ENCODE measurements around the gene ZSCAN23.
"Not testable (repeated sequence)": the region's sequence is repeated elsewhere in the genome, so short reads cannot be mapped to it uniquely, and the experiment has no call there.

Gene ZSCAN23

DNA sequence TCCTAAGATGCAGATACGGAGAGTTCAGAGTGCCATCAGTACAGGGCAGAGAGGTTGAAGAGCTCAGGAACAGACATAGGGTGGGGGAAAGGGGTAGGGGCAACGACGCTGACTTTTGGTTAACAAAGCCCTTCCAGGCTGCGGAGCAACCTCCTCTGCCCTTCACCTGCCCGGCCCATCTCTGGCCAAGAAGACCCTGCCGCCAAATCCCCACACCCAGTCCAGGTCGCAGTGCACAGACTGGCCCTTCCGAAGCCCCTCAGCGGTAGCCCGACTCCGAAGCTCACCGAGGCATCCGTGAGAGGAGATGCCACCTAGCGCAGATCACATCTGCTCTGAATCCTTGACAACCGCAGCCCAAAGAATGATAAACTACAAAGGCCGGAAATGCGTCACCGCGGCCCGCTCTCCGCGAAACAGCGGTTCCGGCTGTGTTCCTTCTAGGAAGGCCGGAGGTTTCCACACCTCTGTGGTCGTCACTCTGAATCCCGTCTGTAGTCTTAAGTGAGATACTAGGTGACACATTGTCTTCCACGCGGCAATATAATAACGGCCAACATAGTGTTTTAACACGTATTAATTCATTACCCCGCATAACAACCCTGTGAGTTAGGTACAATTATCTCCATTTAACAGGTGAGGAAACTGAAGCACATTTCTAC, at the start of gene ZSCAN23:
TSS of gene ZSCAN23 (minus strand) at position 380 of the 662 bp plus-strand sequence. CDS start 7,225 bp downstream, outside the sequence.
- peak; percentile 81 to 85 for DNase-seq

DNA sequence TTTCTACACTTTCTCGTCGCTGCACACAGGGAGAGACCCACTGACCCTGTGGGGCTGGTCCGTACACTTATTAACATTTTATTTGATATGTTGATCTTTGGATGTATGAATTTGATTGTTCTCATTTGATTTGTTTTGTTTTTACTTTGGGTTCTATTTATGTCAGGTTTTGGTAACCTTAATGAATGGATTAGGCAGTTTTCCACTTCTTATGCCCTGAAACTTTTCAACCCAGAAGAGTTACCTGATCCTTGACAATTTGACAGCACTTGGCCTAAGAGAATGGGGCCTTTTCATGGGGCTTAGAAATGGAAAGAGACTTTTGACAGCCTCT, 48.7 kb upstream of the ZSCAN23 start:
- DNase-seq: no peak

DNA sequence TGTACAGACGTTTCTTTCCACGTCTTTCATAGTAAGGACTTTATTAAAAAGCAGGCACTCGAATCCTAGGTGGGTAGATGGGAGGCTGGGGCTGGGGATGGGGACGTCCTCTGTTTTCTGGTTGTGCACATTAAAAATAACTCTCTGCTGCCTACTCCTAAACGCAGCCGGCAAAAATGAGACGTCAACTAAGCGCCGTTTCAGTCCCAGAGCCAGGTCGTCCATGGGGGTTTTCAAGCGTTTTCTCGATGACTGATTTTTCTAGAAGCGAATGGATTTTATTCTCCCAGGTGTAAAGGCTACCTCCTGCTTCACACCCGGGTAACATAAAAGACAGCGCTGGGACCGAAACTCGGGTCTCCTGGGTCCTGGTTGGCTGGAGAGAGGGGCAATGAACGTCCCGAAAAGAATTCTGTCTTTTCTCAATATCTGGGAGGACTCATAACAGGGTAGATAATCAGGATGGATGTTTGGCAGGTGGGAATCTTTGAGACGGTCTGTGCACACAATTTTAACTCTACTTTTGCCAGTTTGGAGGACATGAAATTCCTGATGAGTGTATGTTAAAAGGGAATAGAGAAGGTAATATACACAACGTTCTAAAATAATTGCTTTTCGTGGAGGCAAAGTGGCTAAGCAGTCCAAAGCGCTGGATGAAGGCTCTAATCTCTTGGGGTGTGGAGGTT, 47.1 kb upstream of the ZSCAN23 start:
- DNase-seq: peak in 1 of 2 experiments; percentile 10

- DNase-seq: peak; percentile 43 to 51
Observed at GRCh38 chr6:28489366-28490204, 46.3 kb upstream of the ZSCAN23 start.

DNA sequence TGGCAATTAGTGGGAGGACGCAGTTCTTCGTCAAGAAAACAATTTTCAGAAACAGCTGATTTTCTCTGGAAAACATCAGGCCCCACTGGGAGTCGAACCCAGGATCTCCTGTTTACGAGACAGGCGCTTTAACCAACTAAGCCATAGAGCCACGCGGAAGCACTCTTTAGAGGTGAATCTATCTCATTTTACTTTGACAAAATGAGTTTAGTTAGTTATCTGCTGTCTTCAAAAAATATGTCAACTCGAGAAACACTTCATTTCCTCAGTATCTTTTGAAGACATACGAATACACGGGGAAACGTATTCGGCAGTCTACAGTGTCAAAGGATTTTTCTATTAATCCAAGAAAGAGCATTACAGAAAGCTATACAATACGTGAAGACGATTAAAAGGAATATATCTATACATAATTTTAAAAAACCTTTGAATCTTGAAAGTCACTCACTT, 45.6 kb upstream of the ZSCAN23 start:
- DNase-seq: peak; percentile 46 to 62

GRCh38 chr6:28486988-28487742, 43.9 kb upstream of the ZSCAN23 start:
- no peak for DNase-seq

DNA sequence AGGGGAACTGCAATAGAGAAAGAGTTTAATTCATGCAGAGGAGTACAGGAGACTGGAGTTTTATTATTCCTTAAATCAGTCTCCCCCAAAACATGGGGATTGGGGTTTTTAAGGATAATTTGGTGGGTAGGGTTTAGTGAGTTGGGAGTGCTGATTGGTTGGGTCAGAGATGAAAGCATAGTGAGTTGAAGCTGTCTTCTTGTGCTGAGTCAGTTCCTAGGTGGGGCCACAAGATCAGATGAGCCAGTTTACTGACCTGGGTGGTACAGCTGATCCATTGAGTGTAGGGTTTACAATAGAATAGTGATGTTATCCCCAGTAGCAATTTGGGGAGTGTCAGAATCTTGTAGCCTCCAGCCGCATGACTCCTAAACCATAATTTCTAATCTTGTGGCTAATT, 43.2 kb upstream of the ZSCAN23 start:
- DNase-seq: no peak

GRCh38 chr6:28485482-28485881, 42.2 kb upstream of the ZSCAN23 start:
- DNase-seq: no peak

DNA sequence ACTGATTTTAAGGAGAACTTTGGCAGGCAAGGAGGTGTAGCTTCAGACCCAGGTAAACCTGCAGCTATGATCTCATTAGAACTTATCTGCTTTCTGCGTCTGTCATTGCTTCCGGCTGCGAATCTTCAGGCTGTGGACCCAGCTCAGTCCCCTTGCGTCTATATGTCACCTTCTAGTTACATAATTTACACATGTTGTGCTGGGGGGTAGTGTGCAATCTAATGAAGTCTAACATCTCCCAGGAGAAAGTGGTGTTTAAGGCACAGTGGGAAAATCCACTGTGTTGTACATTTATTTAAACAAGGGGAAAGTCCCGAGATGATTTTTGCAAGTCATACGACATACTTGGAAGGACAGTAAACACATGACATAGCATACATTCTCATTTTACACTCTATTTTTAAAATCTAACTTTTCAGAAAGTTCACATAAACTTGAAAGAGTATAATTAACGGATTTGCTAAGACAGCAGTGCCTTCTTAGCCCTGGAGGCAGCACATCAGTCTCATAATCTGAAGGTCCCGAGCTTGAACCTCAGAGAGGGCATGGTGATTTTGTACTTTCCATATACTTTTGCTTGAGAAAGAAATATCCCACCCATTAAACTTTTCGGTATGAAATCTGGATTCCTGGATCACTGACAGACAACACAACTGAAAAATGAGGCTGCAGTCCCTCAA, 37.1 kb upstream of the ZSCAN23 start:
- DNase-seq: no peak

- no peak for DNase-seq
Observed at GRCh38 chr6:28478518-28478917, 35.2 kb upstream of the ZSCAN23 start.

DNA sequence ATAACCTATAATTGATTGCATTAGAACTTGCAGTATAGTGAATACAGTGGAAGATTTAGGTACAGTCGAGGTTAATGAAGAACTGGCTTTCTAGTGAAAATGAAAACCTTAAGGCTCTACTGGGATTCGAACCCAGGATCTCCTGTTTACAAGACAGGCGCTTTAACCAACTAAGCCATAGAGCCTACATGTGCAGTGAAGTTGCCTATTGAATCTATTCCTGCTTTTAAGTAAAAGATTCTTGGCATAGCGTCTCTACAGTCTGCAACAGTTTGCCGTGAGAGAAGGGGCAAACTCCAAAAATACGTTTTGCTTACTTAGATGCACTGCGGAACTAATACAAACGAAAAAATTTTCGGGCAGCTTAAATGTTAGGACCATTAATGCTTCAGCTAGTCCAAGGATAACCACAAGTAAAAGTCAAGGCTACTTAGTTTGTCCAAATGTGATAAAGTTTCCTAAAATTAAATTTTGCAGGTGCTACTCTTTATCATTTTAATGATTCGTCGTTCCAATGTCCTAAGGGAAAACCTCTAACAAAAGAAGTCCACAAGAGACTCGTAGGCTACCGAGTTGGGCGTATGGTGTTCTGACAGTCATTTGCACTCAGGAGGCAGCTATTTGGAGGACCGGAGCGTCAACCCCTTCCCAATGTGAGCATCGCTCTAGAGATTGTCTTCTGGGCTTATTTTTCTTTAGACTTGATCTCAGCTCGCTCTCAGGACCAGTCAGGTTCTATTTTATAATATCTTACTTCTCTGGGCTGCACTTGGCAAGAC, 31.3 kb upstream of the ZSCAN23 start:
- no peak for DNase-seq

- DNase-seq: not testable (repeated sequence)
Observed at GRCh38 chr6:28469153-28469745, 26.0 kb upstream of the ZSCAN23 start.

GRCh38 chr6:28468056-28468455, 24.8 kb upstream of the ZSCAN23 start:
- no peak for DNase-seq

GRCh38 chr6:28462401-28462800, 19.1 kb upstream of the ZSCAN23 start:
- no peak for DNase-seq

GRCh38 chr6:28458568-28458967, 15.3 kb upstream of the ZSCAN23 start:
- no peak for DNase-seq

DNA sequence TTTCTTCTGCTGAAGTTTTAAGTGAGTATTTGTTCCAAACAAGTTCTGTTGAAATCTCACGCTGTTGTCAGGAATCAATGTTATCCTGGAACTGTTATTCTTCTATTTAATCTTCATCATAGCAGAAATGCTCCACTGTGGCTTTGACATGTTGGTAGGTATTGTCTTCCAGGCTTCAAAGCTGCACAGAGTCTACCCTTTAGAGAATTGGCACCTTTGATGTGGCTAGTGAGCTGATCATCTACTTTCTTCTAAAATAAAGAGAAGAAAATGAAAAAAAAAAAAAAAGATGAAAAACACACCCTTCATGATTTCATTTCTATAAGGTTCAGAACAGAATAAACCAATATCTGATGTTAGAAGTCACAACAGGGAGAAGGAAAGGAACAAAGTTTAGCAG, 5.8 kb upstream of the ZSCAN23 start:
- no peak for DNase-seq

DNA sequence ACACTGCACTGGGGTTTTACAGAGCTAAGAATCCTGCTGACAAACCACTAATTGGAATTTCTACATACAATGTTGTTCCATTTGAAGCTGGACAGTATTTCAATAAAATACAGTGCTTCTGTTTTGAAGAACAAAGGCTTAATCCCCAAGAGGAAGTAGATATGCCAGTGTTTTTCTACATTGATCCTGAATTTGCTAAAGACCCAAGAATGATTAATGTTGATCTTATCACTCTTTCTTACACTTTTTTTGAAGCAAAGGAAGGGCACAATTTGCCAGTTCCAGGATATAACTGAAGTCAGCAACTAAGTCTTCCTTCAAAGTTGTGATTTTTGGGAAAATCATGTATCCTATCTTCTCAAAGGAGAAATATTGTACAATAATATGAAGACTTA, 4.2 kb upstream of the ZSCAN23 start:
- DNase-seq: not testable (repeated sequence)

DNA sequence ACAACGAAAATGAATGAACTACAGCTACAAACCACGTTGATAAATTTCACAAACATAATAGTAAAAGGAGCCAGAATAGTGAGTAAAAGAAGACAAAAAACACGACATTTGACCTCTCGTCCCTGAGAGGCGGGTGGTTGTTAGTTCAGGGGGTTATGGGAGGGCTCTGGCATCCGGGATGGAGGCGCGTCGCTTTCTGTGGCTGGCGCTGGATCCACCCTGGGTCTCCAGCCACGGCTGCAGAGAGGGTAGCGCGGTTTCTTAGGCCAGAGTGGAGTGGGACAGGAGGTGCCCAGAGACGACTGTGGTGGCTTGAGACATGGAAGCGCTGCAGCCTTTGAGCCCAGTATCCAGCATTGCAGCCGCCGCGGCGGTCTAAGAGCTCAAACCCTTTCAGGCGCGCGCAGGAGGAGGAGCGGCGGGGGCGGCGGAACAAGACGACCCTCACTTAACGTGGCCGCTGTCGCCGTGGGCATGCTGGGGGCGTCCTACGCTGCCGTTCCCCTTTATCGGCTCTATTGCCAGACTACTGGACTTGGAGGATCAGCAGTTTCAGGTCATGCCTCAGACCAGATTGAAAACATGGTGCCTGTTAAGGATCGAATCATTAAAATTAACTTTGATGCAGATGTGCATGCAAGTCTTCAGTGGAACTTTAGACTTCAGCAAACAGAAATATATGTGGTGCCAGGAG, 3.7 kb upstream of the ZSCAN23 start:
- no peak for DNase-seq

DNA sequence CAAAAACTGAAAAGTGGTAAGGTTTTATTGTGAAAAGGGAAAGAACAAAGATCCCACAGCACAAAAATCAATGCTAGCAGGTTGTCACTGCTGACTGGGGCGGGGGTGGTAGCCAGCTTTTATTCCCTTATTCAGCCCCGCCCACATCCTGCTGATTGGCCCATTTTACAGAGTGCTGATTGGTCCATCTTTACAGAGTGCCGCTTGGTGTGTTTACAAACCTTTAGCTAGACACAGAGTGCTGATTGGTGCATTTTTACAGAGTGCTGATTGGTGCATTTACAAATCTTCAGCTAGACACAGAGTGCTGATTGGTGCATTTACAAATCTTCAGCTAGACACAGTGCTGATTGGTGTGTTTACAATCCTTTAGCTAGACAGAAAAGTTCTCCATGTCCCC, 1.5 kb upstream of the ZSCAN23 start:
- DNase-seq: not testable (repeated sequence)

- DNase-seq: no peak
Observed at GRCh38 chr6:28442586-28442985, 705 bp downstream of the ZSCAN23 start.

All from activated CD4-positive, alpha-beta T cell treated with anti-CD3 and anti-CD28 coated beads, Interleukin-2, amount 50 U/mL, for 48 hours (primary cell).